MM.1S (cell line): ENCODE measurements around the gene GPHN.

Source experiments
- EZH2 ChIP-seq: fragments of 300-600 bp; sonication (generic); optimal IDR thresholded peaks from 2 replicates; pipeline ENCODE3; 2017; ENCODE audit warnings: low read depth, mild to moderate bottlenecking, antibody characterized with exemption, low read length, mixed read lengths
- TF ChIP-seq, protein P1 (sequence below): fragments of 300-600 bp; sonication (generic); IDR thresholded peaks from 2 replicates; pipeline ENCODE4 v1.5.1; 2016; ENCODE audit warnings: antibody characterized with exemption, low read length, mixed read lengths

- TF ChIP-seq, protein P1, sequence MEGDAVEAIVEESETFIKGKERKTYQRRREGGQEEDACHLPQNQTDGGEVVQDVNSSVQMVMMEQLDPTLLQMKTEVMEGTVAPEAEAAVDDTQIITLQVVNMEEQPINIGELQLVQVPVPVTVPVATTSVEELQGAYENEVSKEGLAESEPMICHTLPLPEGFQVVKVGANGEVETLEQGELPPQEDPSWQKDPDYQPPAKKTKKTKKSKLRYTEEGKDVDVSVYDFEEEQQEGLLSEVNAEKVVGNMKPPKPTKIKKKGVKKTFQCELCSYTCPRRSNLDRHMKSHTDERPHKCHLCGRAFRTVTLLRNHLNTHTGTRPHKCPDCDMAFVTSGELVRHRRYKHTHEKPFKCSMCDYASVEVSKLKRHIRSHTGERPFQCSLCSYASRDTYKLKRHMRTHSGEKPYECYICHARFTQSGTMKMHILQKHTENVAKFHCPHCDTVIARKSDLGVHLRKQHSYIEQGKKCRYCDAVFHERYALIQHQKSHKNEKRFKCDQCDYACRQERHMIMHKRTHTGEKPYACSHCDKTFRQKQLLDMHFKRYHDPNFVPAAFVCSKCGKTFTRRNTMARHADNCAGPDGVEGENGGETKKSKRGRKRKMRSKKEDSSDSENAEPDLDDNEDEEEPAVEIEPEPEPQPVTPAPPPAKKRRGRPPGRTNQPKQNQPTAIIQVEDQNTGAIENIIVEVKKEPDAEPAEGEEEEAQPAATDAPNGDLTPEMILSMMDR, result no peak
- TF ChIP-seq EZH2, result no peak
These were observed 484.8 kb downstream of the GPHN start for GRCh38 chr14:66992776-66993175.
